DMS 273 (cell line): Measurements from ENCODE around the gene RANGAP1.

Experiments used
- DNase-seq: peaks from one replicate; lab custom pipeline; 2025; ENCODE audit not compliant: unreplicated experiment; lab: John Stamatoyannopoulos, UW

RANGAP1 gene, protein sequence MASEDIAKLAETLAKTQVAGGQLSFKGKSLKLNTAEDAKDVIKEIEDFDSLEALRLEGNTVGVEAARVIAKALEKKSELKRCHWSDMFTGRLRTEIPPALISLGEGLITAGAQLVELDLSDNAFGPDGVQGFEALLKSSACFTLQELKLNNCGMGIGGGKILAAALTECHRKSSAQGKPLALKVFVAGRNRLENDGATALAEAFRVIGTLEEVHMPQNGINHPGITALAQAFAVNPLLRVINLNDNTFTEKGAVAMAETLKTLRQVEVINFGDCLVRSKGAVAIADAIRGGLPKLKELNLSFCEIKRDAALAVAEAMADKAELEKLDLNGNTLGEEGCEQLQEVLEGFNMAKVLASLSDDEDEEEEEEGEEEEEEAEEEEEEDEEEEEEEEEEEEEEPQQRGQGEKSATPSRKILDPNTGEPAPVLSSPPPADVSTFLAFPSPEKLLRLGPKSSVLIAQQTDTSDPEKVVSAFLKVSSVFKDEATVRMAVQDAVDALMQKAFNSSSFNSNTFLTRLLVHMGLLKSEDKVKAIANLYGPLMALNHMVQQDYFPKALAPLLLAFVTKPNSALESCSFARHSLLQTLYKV

DNA sequence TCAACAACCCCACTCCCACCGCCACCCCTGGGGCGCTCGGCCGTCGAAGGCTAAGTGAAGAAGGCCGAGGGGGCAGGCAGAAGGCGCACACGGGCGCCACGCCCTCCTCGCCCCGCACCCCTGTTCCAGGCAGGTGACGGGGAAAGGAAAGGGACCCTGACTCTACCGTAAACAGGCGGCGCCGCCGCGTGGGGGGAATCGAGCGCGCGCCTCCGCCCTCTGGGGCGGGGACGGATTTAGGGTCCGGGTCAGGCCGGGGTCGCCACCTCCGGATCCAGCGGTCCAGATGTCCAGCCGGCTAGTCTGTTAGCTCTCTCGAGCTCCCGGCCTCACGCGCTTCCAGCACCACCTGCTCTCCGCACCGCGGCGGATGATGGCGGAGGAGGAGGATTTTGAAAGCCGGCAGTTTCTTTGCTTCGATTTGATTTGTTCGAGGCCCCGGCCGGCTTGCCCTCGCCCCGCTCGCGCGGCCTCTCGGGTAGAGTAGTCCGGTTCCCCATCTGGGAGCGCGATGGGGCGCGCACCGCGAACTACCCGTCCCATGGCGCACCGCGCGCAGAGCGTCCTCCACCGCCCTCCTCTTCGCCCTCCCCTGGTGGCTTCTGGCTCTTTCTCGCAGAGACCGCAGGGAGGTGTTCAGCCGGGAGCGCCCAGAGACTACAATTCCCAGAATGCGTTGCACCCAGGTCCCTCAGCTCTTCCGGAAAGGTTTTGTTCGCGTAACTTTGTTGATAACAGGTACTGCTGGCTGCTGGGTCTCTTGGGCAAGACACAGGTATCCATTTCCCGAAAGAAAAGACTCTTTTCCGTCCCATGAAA lies at the start of gene RANGAP1:
Gene RANGAP1 (minus strand): TSS at position 368 of the 819 bp plus-strand sequence. CDS start 5,143 bp downstream, outside the sequence.
- peak; percentile 98 for DNase-seq

GRCh38 chr22:41334951-41335635 lies 49.1 kb upstream of the RANGAP1 start:
- no peak for DNase-seq

DNA sequence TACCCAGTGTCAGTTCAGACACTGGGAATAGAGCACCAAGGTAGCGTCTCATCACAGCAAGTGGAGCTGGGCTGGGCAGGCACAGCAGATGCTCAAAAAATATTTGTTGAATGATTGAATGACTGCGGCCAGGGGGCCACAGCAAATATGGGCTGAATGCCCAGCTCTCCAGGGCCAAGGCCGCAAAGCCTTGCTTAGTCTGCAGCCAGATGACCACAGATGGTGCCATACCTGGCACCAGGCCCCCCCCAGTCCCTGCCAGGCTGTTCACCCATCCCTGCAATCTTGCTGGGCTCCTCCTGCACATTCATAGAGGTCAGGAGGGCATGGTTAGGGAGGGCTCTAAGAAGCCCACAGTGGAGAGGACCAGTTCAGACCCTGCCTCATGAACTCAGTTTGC lies 48.2 kb upstream of the RANGAP1 start:
- peak; percentile 33 for DNase-seq

- no peak for DNase-seq
Observed at GRCh38 chr22:41333806-41334205, 47.8 kb upstream of the RANGAP1 start.

DNA sequence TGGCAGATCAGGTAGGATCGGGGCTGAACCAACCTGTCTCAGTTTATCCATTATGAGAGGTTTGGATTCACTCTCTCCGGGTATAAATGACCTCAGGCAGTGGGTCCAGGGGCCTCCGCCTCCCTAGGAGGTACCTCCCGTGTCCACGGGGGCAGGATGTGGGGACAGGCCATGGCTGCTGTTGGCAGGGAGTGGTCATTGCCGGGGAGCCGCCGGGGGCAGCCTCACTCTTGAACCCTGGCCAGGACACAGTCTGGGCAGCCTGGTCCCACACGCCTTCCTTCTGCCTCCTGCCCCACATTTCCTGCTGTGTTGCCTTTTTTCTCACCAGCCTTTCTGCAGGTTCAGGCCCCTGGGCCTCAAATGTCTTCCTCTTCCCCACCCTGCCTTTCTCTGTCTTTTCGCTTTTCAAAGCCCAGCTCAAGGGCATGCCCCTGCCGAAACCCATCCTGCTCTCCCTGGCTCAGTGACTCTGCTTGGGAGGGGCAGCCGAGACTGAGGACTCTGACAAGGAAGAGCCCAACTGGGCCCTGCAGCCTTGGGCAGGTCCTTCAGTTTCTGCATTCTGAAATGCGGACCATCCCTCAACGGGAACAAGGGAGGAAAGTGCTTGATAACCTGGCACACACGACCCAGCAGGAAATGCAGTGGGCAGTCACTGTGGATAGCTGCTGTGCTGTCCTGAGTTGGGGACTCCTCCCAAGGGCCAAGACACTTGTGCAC lies 46.4 kb upstream of the RANGAP1 start:
- no peak for DNase-seq

GRCh38 chr22:41330169-41330568 lies 44.2 kb upstream of the RANGAP1 start:
- DNase-seq = no peak

GRCh38 chr22:41327124-41327523 lies 41.1 kb upstream of the RANGAP1 start:
- DNase-seq = no peak

- DNase-seq = no peak
Observed at GRCh38 chr22:41324821-41325528, 39.0 kb upstream of the RANGAP1 start.

GRCh38 chr22:41320416-41321240 lies 34.6 kb upstream of the RANGAP1 start:
- no peak for DNase-seq

DNA sequence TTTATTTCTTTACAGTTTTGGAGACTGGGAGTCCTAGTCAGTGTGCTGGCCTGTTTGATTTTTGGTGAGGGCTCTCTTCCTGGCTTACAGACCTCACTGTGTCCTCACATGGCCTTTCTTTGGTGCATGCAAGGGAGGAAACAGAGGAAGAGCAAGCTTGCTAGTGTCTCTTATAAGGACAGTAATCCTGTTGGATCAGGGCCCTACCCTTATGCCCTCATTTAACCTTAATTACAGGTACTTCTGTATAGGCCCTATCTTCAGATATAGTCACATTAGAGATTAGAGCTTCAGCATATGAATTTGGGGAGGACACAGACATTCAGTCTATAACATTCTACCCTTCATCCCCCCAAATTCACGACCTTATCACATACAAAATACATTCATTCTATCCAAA lies 29.6 kb upstream of the RANGAP1 start:
- DNase-seq = no peak

DNA sequence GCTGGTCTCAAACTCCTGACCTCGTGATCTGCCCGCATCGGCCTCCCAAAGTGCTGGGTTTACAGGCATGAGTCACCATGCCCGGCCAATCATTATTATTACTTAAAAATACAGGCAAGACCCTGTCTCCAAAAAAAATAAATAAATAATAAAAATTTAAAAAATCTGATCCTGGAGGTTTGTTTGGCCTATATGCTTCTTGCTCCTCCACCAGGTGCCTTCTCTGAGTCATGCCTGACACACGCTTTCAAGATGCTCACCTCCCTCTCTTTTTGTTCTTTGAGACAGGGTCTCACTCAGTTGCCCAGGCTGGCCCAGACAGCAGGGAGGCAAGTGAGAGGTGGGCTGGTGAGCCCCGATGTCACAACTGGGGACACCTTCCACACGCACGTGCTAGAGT lies 28.8 kb upstream of the RANGAP1 start:
- no peak for DNase-seq

DNA sequence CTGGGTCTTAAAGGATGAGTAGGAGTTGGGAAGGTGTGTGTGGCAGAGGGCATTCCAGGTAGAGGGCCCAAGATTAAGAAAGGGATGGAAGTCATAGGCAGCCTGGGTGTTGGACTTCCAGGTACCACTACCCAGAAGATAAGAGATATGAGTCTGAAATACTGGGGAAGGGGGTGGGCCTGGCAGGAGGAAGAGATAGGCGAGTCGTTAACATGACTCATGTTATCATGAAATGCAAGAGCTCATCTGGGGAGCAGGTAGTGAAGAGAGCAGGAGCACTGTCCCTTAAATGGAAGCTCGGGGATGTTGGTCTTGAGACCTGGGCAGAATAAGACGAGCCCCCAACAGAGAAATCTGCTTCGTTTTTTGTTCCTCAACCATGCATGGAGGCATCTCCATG lies 25.5 kb upstream of the RANGAP1 start:
- no peak for DNase-seq

GRCh38 chr22:41310336-41310735 lies 24.3 kb upstream of the RANGAP1 start:
- no peak for DNase-seq

- no peak for DNase-seq
Observed at GRCh38 chr22:41308544-41308947, 22.6 kb upstream of the RANGAP1 start.

DNA sequence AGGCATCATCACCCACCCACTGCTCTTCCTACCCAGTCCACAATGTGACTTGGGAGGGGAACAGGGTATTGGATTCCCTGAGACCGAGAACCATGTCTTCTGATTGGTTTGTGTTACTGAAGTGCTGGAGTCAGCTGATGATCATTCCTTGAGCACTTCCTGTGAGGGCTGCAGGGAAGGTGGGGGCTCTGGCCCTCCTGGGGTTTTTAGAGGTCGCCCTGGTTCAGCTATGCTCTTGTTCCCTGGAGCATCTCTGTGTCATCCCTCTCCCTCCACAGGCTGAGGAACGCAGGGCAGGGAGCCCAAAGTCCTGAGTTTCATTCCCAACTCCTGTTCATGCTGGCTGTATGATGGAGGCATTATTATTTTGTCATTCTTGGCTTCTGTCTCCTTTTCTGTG lies 22.1 kb upstream of the RANGAP1 start:
- DNase-seq = no peak

GRCh38 chr22:41305646-41306045 lies 19.7 kb upstream of the RANGAP1 start:
- DNase-seq = no peak

DNA sequence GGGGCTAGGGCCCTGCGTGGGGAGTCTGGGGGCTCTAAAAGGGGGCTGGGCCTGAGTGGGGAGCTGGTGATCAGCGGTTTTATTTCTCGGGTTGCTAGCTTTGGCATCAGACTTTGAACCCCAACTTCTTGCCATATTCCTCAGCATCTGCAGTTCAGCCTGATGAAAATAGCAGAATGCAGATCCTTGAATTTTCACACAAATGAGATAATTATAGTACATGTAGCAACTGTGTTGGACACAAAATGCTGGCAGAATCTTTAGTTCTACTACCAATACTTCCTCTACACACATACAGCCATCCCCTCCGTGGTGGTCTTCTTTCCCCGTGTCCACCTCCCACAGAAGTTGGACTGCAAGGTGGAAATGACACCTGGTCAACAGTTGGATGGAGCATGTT lies 16.8 kb upstream of the RANGAP1 start:
- DNase-seq = no peak

- DNase-seq = peak; percentile 27
Observed at GRCh38 chr22:41302021-41302767, 16.2 kb upstream of the RANGAP1 start.
